HK-2 (cell line): ENCODE data around the gene SMAD1.
"Not testable (repeated sequence)": the region's sequence is repeated elsewhere in the genome, so short reads cannot be mapped to it uniquely, and the experiment has no call there.

Experiments
- DNase-seq: peaks from one replicate; pipeline ENCODE4 v3.0.0-alpha.2; 2018; ENCODE audit not compliant: unreplicated experiment

The SMAD1 gene

DNA sequence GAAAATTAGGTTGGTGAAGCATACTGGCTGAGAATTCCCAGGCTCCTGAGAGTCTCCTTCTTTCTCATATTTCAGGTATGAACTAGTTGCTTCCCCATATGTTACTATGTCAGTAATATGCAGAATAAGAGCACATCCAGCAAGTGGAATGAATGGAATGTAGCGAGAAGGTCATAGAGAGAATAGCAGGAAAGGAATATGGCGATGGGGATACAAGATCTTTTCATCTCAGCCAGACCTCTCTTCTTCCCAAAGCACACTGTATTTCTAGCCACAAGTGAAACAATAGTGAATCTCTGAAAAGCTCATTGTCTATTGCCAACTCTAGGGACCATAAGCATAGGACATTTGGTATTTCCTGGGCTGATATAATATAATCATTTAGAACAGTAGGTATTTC is 82.9 kb downstream of the SMAD1 start:
- no peak for DNase-seq

DNA sequence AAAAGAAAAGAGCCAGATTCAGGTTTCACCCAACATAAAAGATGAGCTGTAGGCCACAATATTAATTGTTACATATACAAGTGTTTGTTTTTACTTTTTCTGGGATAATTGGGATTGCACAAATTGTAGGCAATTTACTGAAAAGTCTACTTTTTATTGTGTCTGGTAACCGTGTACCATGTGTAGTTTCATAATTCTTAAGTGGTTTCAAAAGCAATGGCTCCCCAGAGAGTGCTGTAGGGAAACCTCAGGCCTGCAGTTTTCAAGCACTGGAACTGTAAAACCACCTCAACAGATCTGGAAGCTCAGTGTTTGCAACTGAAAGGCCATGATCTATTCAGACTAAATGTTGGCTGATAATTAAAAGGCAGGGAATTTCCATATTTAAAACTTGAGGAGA is 83.7 kb downstream of the SMAD1 start:
- DNase-seq, result no peak

DNA sequence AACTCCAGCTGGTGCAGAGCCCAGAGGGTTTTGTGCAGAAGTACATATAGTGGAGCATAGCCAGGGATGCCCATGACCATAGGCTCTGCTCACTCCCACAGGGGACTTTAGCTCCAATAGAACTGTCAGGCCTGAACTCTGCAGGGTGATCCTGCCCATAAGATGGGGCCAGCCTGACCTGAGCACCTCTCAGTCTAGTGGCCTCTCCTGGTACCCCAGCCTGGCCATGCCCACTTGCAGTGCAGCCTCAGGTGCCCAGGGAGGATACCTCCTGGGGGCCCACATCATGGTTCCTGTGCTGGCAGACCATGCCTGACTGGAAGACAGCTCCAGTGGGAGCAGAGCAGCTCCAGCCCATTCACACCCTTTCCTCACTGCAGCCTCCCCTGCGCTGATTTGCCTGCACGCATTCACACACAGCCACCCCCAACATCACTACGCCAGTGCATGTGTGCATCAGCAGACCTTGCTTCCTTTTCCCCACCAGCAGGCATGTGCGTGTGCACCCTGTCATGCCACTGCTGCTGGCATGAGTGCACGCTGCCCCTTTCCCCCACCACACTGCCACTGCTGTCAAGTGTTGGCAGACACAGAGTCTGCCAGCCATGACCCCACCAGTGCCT is 84.5 kb downstream of the SMAD1 start:
- DNase-seq, result no peak

DNA sequence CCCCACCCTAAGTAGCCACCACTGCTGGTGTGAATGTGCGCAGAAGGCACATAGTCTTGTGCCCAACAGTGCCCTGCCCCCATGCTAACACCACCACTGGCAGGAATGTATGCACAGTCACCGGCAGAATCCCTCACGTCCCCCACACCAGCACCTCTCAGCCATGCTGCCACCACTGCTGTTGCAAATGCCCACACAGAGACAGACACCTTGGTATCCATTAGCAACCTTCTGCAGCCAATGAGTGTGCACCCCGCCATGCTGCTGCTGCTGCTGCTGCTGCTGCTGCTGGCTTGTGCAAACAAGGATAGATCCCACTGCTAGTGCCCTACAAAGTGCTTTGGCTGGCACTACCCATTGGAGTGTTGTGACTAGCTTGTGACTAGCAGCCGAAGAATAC is 85.1 kb downstream of the SMAD1 start:
- DNase-seq, result no peak

DNA sequence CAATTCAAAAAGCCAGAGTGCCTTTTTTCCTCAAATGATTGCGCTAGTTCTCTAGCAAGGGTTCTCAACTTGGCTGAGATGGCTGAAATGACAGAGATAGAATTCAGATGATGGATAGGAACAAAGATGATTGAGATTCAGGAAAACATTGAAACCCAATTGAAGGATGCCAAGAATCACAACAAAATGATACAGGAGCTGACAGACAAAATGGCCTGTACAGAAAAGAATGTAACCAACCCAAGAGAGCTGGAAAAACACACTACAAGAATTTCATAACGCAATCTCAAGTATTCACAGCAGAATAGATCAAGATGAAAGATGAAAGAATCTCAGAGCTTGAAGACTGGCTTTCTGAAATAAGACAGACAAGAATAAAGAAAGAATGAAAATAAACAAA is 85.9 kb downstream of the SMAD1 start:
- DNase-seq, result no peak

DNA sequence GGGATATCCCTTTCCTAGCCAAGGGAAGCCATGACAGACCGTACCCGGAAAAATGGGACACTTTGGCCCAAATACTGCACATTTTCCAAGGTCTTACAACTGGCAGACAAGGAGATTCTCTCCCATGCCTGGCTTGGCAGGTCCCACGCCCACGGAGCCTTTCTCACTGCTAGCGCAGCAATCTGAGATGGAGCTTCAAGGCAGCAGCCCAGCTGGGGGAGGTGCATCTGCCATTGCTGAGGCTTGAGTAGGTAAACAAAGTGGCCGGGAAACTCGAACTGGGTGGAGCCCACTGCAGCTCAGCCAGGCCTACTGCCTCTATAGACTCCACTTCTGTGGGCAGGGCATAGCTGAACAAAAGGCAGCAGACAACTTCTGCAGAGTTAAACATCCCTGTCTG is 92.9 kb downstream of the SMAD1 start:
- DNase-seq, result not testable (repeated sequence)

DNA sequence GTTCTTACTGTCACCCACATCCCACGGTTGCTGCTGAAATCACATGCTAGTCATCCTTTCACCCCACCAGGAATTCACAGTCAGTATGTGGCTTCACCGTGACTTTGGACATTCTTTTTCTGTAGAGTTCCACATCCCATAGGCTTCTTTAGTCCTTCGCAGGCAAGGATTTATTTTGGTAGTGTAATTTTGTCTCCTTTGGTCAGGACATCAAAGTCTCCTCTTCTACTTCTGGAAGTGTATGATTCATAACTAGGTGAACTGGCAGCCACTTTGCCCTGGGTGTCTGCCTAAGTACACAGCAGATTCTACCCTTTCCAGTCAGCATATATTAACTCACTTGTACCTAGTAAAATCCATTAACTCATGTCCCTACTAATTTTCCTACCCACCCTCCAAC is 99.3 kb downstream of the SMAD1 start:
- no peak for DNase-seq

DNA sequence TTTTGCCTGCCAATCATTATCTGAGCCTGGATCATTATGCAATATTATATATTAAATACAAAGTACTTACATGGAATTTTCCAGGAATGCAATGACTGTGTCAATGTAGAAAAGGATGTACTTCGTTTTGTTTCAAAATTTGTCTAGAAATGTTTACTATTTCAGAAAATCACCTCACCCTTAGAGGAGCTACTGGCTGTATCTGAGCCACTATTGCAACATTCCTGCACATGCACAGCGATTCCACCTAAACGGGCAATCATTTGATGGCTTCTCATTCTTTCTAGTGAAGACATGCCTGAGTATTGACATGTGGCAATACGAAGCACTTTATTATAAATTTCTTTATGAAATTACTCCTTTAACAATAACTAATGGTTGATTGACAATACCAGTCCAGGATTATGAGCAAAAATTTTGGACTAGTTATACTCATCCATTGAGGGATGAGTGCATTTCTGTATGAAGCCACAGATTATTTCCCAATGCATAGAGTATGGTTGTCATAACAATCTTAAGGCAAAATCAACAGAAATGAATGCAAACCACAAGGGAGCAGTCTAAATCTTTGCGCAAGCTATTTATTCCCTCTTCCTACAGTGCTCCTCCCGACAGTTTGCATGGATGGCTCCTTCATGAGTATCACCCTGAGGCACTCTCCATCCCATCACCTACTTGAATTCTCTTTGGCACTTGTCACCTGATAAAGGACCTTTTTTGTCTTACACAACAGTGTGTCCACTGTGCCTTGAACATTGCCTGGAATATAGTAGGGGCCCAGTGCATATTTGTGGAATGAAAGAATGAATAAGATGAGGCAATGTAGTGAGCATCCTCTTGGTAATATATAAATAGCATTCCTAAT is 101.8 kb downstream of the SMAD1 start:
- DNase-seq, result no peak

DNA sequence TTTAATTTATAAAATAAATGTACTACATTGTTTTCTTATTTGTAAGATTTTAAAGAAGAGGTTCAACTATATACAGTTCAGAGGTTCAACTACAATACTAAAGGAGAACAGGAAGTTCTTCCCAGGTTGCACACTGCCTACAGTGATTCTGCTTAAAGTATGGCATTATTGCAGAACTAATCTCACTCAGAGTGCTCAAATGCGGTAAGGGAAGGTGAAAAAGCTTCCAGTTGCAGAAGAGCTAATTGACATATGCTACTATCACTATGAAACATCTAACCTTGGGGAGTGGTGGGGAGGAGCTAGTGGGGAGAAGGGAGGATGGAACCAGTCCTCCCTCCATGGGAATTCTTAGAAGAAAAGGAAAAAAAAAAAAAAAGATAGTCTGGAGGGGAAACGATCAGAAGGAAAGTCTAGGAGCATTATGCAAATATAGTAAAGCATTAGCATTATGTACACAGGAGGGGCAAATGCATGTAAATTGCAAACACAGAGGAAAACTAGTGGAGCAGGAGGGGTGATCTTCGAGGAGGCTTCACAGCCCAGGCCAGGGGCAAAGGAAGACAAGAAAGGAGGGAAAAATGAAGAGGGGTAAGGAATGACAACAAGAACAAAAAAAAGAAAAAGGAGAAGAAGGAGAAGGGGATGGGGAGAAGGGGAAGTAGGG is 105.6 kb downstream of the SMAD1 start:
- no peak for DNase-seq

DNA sequence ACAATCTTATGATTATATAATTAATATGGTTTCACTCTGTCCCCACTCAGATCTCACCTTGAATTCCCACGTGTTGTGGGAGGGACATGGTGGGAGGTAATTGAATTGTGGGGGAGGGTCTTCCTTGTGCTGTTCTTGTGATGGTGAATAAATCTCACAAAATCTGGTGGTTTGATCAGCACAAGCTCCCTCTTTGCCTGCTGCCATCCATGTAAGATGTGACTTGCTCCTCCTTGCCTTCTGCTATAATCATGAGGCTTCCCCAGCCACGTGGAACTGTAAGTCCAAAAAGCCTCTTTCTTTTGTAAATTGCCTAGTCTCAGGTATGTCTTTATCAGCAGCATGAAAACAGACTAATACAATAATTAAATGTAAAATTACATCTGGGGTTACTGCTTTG is 107.7 kb downstream of the SMAD1 start:
- not testable (repeated sequence) for DNase-seq

DNA sequence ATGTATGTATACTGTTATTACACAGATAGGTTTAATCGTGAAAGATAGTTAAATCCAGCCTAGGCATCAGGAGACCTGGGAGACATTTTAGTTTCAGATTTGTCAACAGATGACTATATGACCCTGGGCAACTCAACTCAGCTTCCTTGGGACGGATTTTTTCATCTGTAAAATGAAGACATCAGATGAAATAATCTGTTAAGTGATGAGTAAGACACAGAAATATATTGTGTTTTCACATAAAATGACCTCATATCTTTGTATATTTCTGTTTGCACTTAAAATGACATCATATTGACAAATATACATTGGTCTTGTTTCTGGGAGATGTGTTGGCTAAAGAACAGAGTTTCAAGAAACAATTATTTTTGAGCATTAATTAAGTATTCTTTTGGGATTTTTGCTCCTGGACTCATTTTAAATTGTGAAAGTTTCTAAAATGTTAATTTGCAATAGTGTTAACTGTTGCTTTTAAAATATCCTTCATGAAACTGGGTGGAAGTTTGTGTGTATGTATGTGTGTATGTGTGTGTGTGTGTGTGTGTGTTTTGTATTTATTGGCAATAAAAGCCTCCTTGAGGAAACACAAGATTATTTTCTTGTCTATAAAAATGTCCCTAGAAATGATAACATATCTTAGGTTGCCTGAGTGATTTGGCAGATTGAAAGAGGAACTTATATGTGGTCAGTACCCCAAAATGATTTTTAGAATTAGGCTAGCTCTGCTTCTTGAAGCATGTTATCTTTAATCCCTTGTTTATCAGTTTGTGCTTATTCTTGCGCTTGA is 108.5 kb downstream of the SMAD1 start:
- no peak for DNase-seq

DNA sequence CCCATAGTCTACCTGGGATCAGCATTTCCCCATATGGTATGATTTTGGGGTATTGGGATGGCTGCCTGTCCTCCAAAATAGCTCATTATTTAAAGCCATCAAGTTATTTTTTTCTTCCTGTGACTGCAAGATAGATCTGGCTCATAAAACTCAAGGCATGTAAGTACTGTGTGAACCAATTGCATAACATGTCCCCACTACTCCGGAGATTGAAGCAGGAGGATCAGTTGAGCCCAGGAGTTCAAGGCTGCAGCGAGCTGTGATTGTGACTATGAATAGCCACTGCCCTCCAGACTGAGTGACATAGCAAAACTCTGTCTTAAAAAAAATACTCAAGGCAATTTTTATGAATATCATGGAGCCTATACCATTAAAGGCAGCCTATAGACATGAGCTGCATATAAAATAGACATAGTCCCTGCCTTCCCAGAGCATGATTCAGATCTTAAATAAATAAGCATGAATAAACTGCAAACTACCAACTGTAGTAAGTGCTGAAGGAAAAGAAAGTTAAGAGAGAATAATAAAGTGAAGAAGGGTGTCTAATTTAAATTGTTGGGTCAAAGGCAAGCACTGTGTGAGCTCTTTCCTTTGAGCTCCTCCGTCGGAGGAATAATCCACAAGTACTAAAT is 120.6 kb downstream of the SMAD1 start:
- no peak for DNase-seq

DNA sequence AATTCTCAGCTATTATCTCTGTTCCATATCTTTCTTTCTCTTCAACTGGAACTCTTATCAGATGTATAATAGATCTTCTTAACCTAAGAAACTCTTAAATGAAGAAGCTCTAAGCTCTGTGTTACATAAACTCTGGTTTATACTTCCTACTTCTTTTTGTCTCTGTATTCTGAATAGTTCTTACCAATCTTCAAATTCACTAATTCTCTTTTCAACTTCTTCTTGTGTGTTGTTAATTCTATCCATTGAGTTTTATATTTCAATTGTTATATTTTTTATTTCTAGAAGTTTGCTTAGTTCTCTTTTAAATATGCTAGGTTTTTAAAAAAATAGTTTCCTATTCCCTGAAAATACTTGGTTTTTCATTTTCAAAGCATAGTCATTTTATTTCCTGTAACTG is 124.3 kb downstream of the SMAD1 start:
- DNase-seq, result no peak
